Karpas-422 (cell line): ENCODE measurements around the gene RIOX2. TPM values are rescaled to one million over a fixed set of nuclear protein-coding genes. Genes with fewer than 3 reads are reported as not detected.

Experiments
- DNase-seq: peaks from one replicate; pipeline ENCODE4 v3.0.0-alpha.2; 2015
- H2AFZ ChIP-seq: fragments of 200-600 bp; sonication (generic); 2 replicates; pipeline ENCODE4 v1.6.1; 2014; ENCODE audit warnings: antibody characterized with exemption, low read length, mixed read lengths
- H3K27ac ChIP-seq: fragments of 200-600 bp; sonication (generic); 2 replicates; pipeline ENCODE4 v1.5.1; 2014; ENCODE audit warnings: mild to moderate bottlenecking, low read length, moderate library complexity
- H3K27me3 ChIP-seq: fragments of 200-600 bp; sonication (generic); 2 replicates; pipeline ENCODE4 v1.6.1; 2014; ENCODE audit warnings: low read length, mixed read lengths
- H3K36me3 ChIP-seq: fragments of 200-600 bp; sonication (generic); 2 replicates; pipeline ENCODE4 v1.6.1; 2014; ENCODE audit warnings: low read length, mixed read lengths; ENCODE audit not compliant: insufficient read depth
- H3K4me1 ChIP-seq: fragments of 200-600 bp; sonication (generic); 2 replicates; pipeline ENCODE4 v1.6.1; 2014; ENCODE audit warnings: mild to moderate bottlenecking, low read length, mixed read lengths
- H3K4me2 ChIP-seq: fragments of 200-600 bp; sonication (generic); 2 replicates; pipeline ENCODE4 v1.6.1; 2014; ENCODE audit warnings: low read length, low read depth, mild to moderate bottlenecking; ENCODE audit not compliant: poor library complexity, severe bottlenecking
- H3K4me3 ChIP-seq: fragments of 200-600 bp; sonication (generic); 2 replicates; pipeline ENCODE4 v1.5.1; 2014; ENCODE audit warnings: mild to moderate bottlenecking, antibody characterized with exemption, low read length, mixed read lengths
- H3K79me2 ChIP-seq: fragments of 200-600 bp; sonication (generic); 2 replicates; pipeline ENCODE4 v1.6.1; 2014; ENCODE audit warnings: mild to moderate bottlenecking, low read length, mixed read lengths
- H3K9ac ChIP-seq: fragments of 200-600 bp; sonication (generic); 2 replicates; pipeline ENCODE4 v1.6.0; 2014; ENCODE audit warnings: low read length
- H3K9me2 ChIP-seq: fragments of 200-600 bp; sonication (generic), shearing (Covaris generic); replicated peaks from 2 replicates; pipeline ENCODE4 v1.6.0; 2014; ENCODE audit warnings: mild to moderate bottlenecking, low read length, moderate library complexity; ENCODE audit not compliant: insufficient read depth
- H3K9me3 ChIP-seq: fragments of 300-700, 200-600 bp; sonication (generic); 2 replicates; pipeline ENCODE4 v1.6.1; 2014; ENCODE audit warnings: low read length, mixed read lengths
- H4K20me1 ChIP-seq: fragments of 200-600 bp; sonication (generic); 2 replicates; pipeline ENCODE4 v1.6.1; 2014; ENCODE audit warnings: mild to moderate bottlenecking, antibody characterized with exemption, low read length, low read depth; ENCODE audit not compliant: insufficient read depth
- total RNA-seq: library from RNA; depleted of rRNA; stranded (reverse); fragments of >200 nt; shearing (Covaris generic); gene quantifications from 2 replicates; pipeline ENCODE4 v1.2.3, GENCODE V29; 2014; ENCODE audit warnings: low replicate concordance

Gene RIOX2
- total RNA-seq, 1 experiment from 2014 or later = 55.6 TPM

GRCh38 chr3:97957617-97958311, 14.5 kb downstream of the RIOX2 start:
- Histone ChIP-seq H4K20me1 (0 out of 2 replicates have a peak, but pooled peaks cover 7% of the 10 kb centered on the region), H3K36me3 (peaks cover 46% of the 10 kb centered on the region; the same call in 1 of the 2 replicates), H3K4me1 (no peaks in the 10 kb centered on the region), H3K9me2 (no peaks in the 10 kb centered on the region), H3K27me3 (no peaks in the 10 kb centered on the region), H3K27ac (no peak overlapping the region), H3K79me2 (peaks cover 41% of the 10 kb centered on the region), H3K9ac (no peak overlapping the region), H2AFZ (no peak overlapping the region), H3K4me3 (no peak overlapping the region), H3K9me3 (no peaks in the 10 kb centered on the region), H3K4me2 (no peak overlapping the region)
- no peak for DNase-seq

GRCh38 chr3:97956051-97956450, 16.2 kb downstream of the RIOX2 start:
- peaks cover 23% of the 10 kb centered on the region for H3K79me2 ChIP-seq
- H3K4me3 ChIP-seq = no peak overlapping the region
- no peak overlapping the region for H2AFZ ChIP-seq
- no peak for DNase-seq
- no peaks in the 10 kb centered on the region for H3K27me3 ChIP-seq
- no peaks in the 10 kb centered on the region for H3K4me1 ChIP-seq
- no peak overlapping the region for H3K9ac ChIP-seq
- H3K9me2 ChIP-seq = no peaks in the 10 kb centered on the region
- no peak overlapping the region for H3K27ac ChIP-seq
- 0 out of 2 replicates have a peak, but pooled peaks cover 3% of the 10 kb centered on the region for H4K20me1 ChIP-seq
- H3K36me3 ChIP-seq = peaks cover 39% of the 10 kb centered on the region; the same call in 1 of the 2 replicates
- no peaks in the 10 kb centered on the region for H3K9me3 ChIP-seq
- no peak overlapping the region for H3K4me2 ChIP-seq

- H3K4me1 ChIP-seq = no peaks in the 10 kb centered on the region
- H3K9ac ChIP-seq = no peak overlapping the region
- peaks cover 11% of the 10 kb centered on the region for H3K79me2 ChIP-seq
- no peak overlapping the region for H2AFZ ChIP-seq
- no peak overlapping the region for H3K4me2 ChIP-seq
- H4K20me1 ChIP-seq = 0 out of 2 replicates have a peak, but pooled peaks cover 3% of the 10 kb centered on the region
- no peaks in the 10 kb centered on the region for H3K9me2 ChIP-seq
- peaks cover 37% of the 10 kb centered on the region; the same call in 1 of the 2 replicates for H3K36me3 ChIP-seq
- no peak overlapping the region for H3K4me3 ChIP-seq
- no peaks in the 10 kb centered on the region for H3K9me3 ChIP-seq
- H3K27me3 ChIP-seq = no peaks in the 10 kb centered on the region
- DNase-seq = no peak
- no peak overlapping the region for H3K27ac ChIP-seq
These were observed 17.9 kb downstream of the RIOX2 start for GRCh38 chr3:97954228-97954827.

- no peak overlapping the region for H3K27ac ChIP-seq
- H3K4me2 ChIP-seq = no peak overlapping the region
- peaks cover 27% of the 10 kb centered on the region; the same call in 1 of the 2 replicates for H3K36me3 ChIP-seq
These were observed 19.4 kb downstream of the RIOX2 start for GRCh38 chr3:97952872-97953271.

GRCh38 chr3:97952280-97952679, 20.0 kb downstream of the RIOX2 start:
- peaks cover 22% of the 10 kb centered on the region; the same call in 1 of the 2 replicates for H3K36me3 ChIP-seq

More at GRCh38 chr3:97952872-97953271, 19.4 kb downstream of the RIOX2 start:
- no peaks in the 10 kb centered on the region for H3K9me3 ChIP-seq
- no peak for DNase-seq
- H3K4me3 ChIP-seq = no peak overlapping the region
- H3K4me1 ChIP-seq = no peaks in the 10 kb centered on the region
- 0 out of 2 replicates have a peak, but pooled peaks cover 3% of the 10 kb centered on the region for H4K20me1 ChIP-seq
- no peaks in the 10 kb centered on the region for H3K9me2 ChIP-seq
- no peaks in the 10 kb centered on the region for H3K27me3 ChIP-seq
- H2AFZ ChIP-seq = no peak overlapping the region
- H3K79me2 ChIP-seq = peaks cover 4% of the 10 kb centered on the region; the same call in 1 of the 2 replicates
- H3K9ac ChIP-seq = no peak overlapping the region

GRCh38 chr3:97950360-97950759, 21.9 kb downstream of the RIOX2 start:
- Histone ChIP-seq H3K36me3 (peaks cover 31% of the 10 kb centered on the region; the same call in 1 of the 2 replicates), H2AFZ (no peak overlapping the region), H3K79me2 (no peaks in the 10 kb centered on the region), H3K27ac (no peak overlapping the region), H3K4me3 (no peak overlapping the region), H4K20me1 (0 out of 2 replicates have a peak, but pooled peaks cover 3% of the 10 kb centered on the region), H3K9ac (no peak overlapping the region), H3K4me2 (no peak overlapping the region), H3K27me3 (no peaks in the 10 kb centered on the region), H3K9me3 (no peaks in the 10 kb centered on the region), H3K9me2 (no peaks in the 10 kb centered on the region), H3K4me1 (no peaks in the 10 kb centered on the region)
- no peak for DNase-seq

More at GRCh38 chr3:97952280-97952679, 20.0 kb downstream of the RIOX2 start:
- no peaks in the 10 kb centered on the region for H3K9me3 ChIP-seq
- H3K4me3 ChIP-seq = no peak overlapping the region
- no peak for DNase-seq
- H3K4me2 ChIP-seq = no peak overlapping the region
- H2AFZ ChIP-seq = no peak overlapping the region
- H4K20me1 ChIP-seq = 0 out of 2 replicates have a peak, but pooled peaks cover 3% of the 10 kb centered on the region
- H3K4me1 ChIP-seq = no peaks in the 10 kb centered on the region
- 0 out of 2 replicates have a peak, but pooled peaks cover 3% of the 10 kb centered on the region for H3K79me2 ChIP-seq
- no peak overlapping the region for H3K9ac ChIP-seq
- H3K9me2 ChIP-seq = no peaks in the 10 kb centered on the region
- H3K27ac ChIP-seq = no peak overlapping the region
- H3K27me3 ChIP-seq = no peaks in the 10 kb centered on the region

GRCh38 chr3:97949743-97950142, 22.5 kb downstream of the RIOX2 start:
- Histone ChIP-seq H3K4me1 (no peaks in the 10 kb centered on the region), H3K4me3 (no peak overlapping the region), H3K9me3 (no peaks in the 10 kb centered on the region), H4K20me1 (0 out of 2 replicates have a peak, but pooled peaks cover 3% of the 10 kb centered on the region), H3K27ac (no peak overlapping the region), H3K4me2 (no peak overlapping the region), H2AFZ (no peak overlapping the region), H3K79me2 (no peaks in the 10 kb centered on the region), H3K36me3 (peaks cover 35% of the 10 kb centered on the region; the same call in 1 of the 2 replicates), H3K9ac (no peak overlapping the region), H3K27me3 (no peaks in the 10 kb centered on the region), H3K9me2 (no peaks in the 10 kb centered on the region)
- no peak for DNase-seq

- H3K27ac ChIP-seq = no peak overlapping the region
- no peaks in the 10 kb centered on the region for H3K9me3 ChIP-seq
- peaks cover 38% of the 10 kb centered on the region; the same call in 1 of the 2 replicates for H3K36me3 ChIP-seq
- 0 out of 2 replicates have a peak, but pooled peaks cover 3% of the 10 kb centered on the region for H4K20me1 ChIP-seq
- H3K9me2 ChIP-seq = no peaks in the 10 kb centered on the region
- no peak for DNase-seq
- H3K27me3 ChIP-seq = no peaks in the 10 kb centered on the region
- no peak overlapping the region for H3K4me3 ChIP-seq
- no peak overlapping the region for H3K4me2 ChIP-seq
- H3K79me2 ChIP-seq = no peaks in the 10 kb centered on the region
- no peaks in the 10 kb centered on the region for H3K4me1 ChIP-seq
- no peak overlapping the region for H3K9ac ChIP-seq
- H2AFZ ChIP-seq = no peak overlapping the region
These were observed 23.1 kb downstream of the RIOX2 start for GRCh38 chr3:97949110-97949485.
